Thyroid gland (tissue), 4 donors: ENCODE results near the gene GPR158.

ENCODE experiments used
- CTCF ChIP-seq, 6 experiments: fragments of 200-600 bp in 3 of 6; fragments of 450-650 bp in 3 of 6; sonication (generic) in 3 of 6; IDR thresholded peaks; one replicate each; pipeline ENCODE4 v1.5.1; 2016 to 2019; ENCODE audit warnings: antibody characterized with exemption in 6 of 6, mild to moderate bottlenecking in 2 of 6, inconsistent platforms in 1 of 6, moderate library complexity in 1 of 6
- POLR2A ChIP-seq, 2 donors: fragments of 450-650 bp; IDR thresholded peaks; one replicate each; pipeline ENCODE4 v1.6.1; 2017; ENCODE audit warnings: antibody characterized with exemption in 2 of 2, mild to moderate bottlenecking in 2 of 2, moderate library complexity in 1 of 2

- TF ChIP-seq CTCF (IDR thresholded peaks at IDR 0.05) (no peak), POLR2A (IDR thresholded peaks at IDR 0.05) (no peak)
Measured at GRCh38 chr10:25530306-25530705, 355.5 kb downstream of the GPR158 start.
